Heart right ventricle (tissue), 16 donors: ENCODE results near the gene UBE2D2. TPM values are rescaled to one million over a fixed set of nuclear protein-coding genes. Genes with fewer than 3 reads are reported as not detected.

Experiments
- ATAC-seq, 8 donors: fragments of 200-7000 bp; cut with Tn5 transposase; one replicate each; pipeline ENCODE4 v1.9.1; 2020; ENCODE audit warnings: mild to moderate bottlenecking in 8 of 8, moderate library complexity in 8 of 8, moderate number of reproducible peaks in 1 of 8
- DNase-seq, 2 donors: peaks; one replicate each; pipeline ENCODE4 v3.0.0-alpha.2; 2020
- H3K27ac ChIP-seq, 10 donors: fragments of 200-600 bp; sonication (generic) in 2 of 10; one replicate each; pipeline versions ENCODE4 v1.5.0 to v1.8.0; 2020 to 2022; ENCODE audit warnings: mild to moderate bottlenecking in 3 of 10
- H3K27me3 ChIP-seq, 7 donors: fragments of 200-600 bp; one replicate each; pipeline ENCODE4 v1.8.0; 2021 to 2022; ENCODE audit warnings: mild to moderate bottlenecking in 2 of 7
- H3K36me3 ChIP-seq, 9 donors: fragments of 200-600 bp; sonication (generic) in 1 of 9; one replicate each; pipeline versions ENCODE4 v1.5.0 to v1.8.0; 2020 to 2022; ENCODE audit warnings: mild to moderate bottlenecking in 2 of 9
- H3K4me1 ChIP-seq, 9 donors: fragments of 200-600 bp; sonication (generic) in 1 of 9; one replicate each; pipeline versions ENCODE4 v1.5.0 to v1.8.0; 2020 to 2022; ENCODE audit warnings: mild to moderate bottlenecking in 4 of 9
- H3K4me3 ChIP-seq, 10 donors: fragments of 200-600 bp; sonication (generic) in 2 of 10; one replicate each; pipeline versions ENCODE4 v1.5.0 to v1.8.0; 2020 to 2022; ENCODE audit warnings: mild to moderate bottlenecking in 7 of 10, moderate library complexity in 2 of 10
- H3K9me3 ChIP-seq, 11 donors: fragments of 200-600 bp in 10 of 11; sonication (generic) in 2 of 11; one replicate each; pipeline versions ENCODE4 v1.5.0 to v1.8.0; 2013 to 2022; ENCODE audit warnings: mild to moderate bottlenecking in 2 of 11, control low read depth in 1 of 11, moderate library complexity in 1 of 11
- WGBS, 2 donors: extraction: QIAGEN DNeasy Blood & Tissue Kit; methylation state at CpG; one replicate each; pipeline ENCODE4 v1.1.7; 2013; ENCODE audit warnings: inconsistent platforms in 1 of 2; 5-methylcytosine and 5-hydroxymethylcytosine counted together
- intact Hi-C, 10 donors: fragments of 100-400 bp; cut with DNase I; formaldehyde crosslinking; loops; one replicate each; pipeline versions ENCODE4 v1.11.1 to v1.14.2; 2022
- polyA plus RNA-seq, 2 donors: library from polyadenylated mRNA; stranded (reverse); fragments of 200-250 nt; gene quantifications; one replicate each; pipeline ENCODE4 v1.2.3, GENCODE V29; 2013
- total RNA-seq, 10 donors: library from RNA; stranded (reverse); fragmentation: NEBNext Ultra II Directional in 3 of 10; extraction: Animal tissue kit (Norgen Biotek cat#: 25700) in 3 of 10; gene quantifications; one replicate each; pipeline versions ENCODE4 v1.2.1 to v1.2.4, GENCODE V29; 2021 to 2023
- TF ChIP-seq, protein P1 (sequence below), 9 donors: fragments of 200-600 bp; sonication (generic) in 2 of 9; IDR thresholded peaks; one replicate each; pipeline versions ENCODE4 v1.5.0 to v1.8.0; 2021 to 2022; ENCODE audit warnings: antibody characterized with exemption in 9 of 9, mild to moderate bottlenecking in 5 of 9, moderate library complexity in 1 of 9
- donor health status: Arrhythmogenic right ventricular cardiomyopathy.
- donor health status: ischemic (EF 13 %, LVEDD 7.1; RV severe dilation, severe dysfunction).
- donor health status: healthy with polysubstance abuse.
- donor health status: DM: no; HTN: yes; CAD: no.
- donor health status: DM: no; HTN: no; CAD: no.
- donor health status: ischemic (EF 25% LVEDD 6.9; RV normal size, moderate dysfunction).
- donor health status: ischemic (EF 25% LVEDD 5.7; RV mildly dilated, moderate dysfunction).
- donor health status: healthy.
- donor health status: DM: yes; HTN: yes; CAD: no.
- donor health status: Ischemic cardiomyopathy.
- donor health status: ischemic (EF 35%, LVEDD 5.7; RV mildly dilated, moderate dysfunction).
- donor health status: nonischemic (EF 11% LVEDD 7.7; RV severe dilation, severe dysfunction).
- donor health status: DM: yes; HTN: yes; CAD: no.
- donor health status: PGD.
- donor health status: ischemic (EF 29% LVEDD 5.4; RV normal size, mild dysfunction).
- donor health status: nonischemic (EF 23%, LVEDD 6.1; RV moderate dilation, normal function).

UBE2D2 gene
- total and polyA plus RNA-seq, 12 donors = 59.3 to 162 (median 139) TPM

DNA sequence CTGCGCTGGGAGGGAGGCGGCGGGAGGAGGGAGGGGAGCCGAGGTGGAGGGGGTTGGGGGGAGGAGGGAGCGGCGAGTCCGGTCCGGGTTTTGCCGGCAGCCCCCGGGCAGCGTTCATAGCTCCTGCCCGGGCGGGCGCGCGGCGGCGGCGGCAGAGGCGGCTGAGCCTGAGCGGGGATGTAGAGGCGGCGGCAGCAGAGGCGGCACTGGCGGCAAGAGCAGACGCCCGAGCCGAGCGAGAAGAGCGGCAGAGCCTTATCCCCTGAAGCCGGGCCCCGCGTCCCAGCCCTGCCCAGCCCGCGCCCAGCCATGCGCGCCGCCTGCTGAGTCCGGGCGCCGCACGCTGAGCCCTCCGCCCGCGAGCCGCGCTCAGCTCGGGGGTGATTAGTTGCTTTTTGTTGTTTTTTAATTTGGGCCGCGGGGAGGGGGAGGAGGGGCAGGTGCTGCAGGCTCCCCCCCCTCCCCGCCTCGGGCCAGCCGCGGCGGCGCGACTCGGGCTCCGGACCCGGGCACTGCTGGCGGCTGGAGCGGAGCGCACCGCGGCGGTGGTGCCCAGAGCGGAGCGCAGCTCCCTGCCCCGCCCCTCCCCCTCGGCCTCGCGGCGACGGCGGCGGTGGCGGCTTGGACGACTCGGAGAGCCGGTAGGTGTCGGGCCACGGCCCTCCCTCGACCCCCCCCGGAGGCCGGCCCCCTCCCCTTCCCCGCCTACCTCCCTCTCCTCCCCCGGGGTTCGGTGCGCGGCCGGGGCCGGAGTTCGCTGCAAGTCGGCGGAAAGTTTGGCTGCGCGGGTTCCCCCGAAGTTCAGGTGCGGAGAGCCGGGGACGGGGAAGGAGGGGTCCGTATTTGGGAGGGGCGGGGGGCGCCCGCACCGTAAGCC, 87.3 kb downstream of the UBE2D2 start, which contains the start of gene CXXC5:
Gene CXXC5 (plus strand): TSS at position 145 of the 877 bp plus-strand sequence. CDS start 32,175 bp downstream, outside the sequence.
- ATAC-seq (peak; percentile 43 to 84 (median 66)), DNase-seq (peak; percentile 87 to 89)
- TF ChIP-seq, protein P1, sequence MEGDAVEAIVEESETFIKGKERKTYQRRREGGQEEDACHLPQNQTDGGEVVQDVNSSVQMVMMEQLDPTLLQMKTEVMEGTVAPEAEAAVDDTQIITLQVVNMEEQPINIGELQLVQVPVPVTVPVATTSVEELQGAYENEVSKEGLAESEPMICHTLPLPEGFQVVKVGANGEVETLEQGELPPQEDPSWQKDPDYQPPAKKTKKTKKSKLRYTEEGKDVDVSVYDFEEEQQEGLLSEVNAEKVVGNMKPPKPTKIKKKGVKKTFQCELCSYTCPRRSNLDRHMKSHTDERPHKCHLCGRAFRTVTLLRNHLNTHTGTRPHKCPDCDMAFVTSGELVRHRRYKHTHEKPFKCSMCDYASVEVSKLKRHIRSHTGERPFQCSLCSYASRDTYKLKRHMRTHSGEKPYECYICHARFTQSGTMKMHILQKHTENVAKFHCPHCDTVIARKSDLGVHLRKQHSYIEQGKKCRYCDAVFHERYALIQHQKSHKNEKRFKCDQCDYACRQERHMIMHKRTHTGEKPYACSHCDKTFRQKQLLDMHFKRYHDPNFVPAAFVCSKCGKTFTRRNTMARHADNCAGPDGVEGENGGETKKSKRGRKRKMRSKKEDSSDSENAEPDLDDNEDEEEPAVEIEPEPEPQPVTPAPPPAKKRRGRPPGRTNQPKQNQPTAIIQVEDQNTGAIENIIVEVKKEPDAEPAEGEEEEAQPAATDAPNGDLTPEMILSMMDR (IDR thresholded peaks at IDR 0.05) = peak in 1 of 9 donors; percentile 15
- 0% methylated on average over 78 to 106 of the region's 106 CpGs for WGBS, 2 donors
- Histone ChIP-seq H3K4me1 (peaks cover 11 to 61% (median 53%) of the 10 kb centered on the region in 9 donors), H3K27me3 (peaks cover 0 to 61% (median 0%) of the 10 kb centered on the region in 7 donors), H3K4me3 (peak within 1 kb of the TSS; percentile 62 to 100 (median 96)), H3K36me3 (no peaks in the 10 kb centered on the region), H3K27ac (peak within 1 kb of the TSS; percentile 66 to 97 (median 92)), H3K9me3 (no peaks in the 10 kb centered on the region)
- intact Hi-C loops = loop anchor here in 2 of 10 donors (1.0 kb wide), 2 partner anchors 10 to 11 kb away; no protein-coding TSS in a partner anchor

DNA sequence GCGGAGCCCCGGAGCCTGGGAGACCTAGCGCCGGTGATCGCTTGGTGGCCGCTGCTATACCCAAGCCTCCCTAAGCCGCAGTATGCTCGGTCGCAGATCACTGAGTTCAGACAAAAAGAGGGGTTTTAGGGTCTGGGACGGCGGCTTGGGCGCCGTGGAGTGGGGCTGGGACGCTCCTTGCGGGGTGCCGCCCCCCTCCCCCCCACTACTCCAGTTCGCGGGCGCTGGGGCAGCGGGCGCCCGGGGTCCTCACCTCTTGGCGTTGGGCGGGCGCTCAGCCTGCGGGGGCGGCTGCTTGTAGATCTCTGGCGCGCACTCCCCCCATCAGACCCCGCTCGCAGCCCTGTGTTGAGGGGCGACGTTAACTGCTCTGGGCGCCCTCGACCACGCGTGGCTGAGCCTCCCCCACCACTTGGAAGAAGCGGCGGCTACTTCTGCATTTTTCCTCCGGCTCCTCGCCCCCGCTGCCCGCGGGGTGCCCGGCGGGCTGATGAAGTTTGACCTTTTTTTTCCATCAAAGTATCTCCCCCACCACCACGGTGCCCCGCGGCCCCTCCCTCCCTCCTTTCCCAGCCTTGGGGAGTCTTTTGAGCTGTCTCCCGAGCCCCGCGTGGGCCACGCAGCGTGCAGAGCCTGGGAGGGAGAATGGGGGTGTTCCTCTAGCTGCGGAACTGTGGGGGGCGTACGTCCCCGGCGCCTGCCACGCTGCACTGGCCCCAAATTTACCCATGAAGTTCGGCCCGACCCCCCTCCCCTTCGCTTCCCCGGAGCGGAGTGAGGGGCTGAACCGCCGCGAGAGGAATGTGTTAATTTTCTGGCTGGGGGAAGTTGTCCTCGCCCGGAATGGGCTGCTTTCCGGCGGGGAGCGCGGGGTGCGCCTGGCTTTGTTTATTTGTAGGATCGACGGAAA, 88.2 kb downstream of the UBE2D2 start:
- Histone ChIP-seq H3K9me3 (no peaks in the 10 kb centered on the region), H3K27me3 (peaks cover 0 to 61% (median 0%) of the 10 kb centered on the region in 7 donors), H3K4me3 (peak overlapping the region; percentile 62 to 100 (median 96)), H3K27ac (peak overlapping the region; percentile 66 to 97 (median 92)), H3K4me1 (peaks cover 20 to 67% (median 58%) of the 10 kb centered on the region in 9 donors), H3K36me3 (no peaks in the 10 kb centered on the region)
- peak in 6 of 8 donors; percentile 1 to 16 (median 9) for ATAC-seq
- intact Hi-C loops = no loop called here
- no peak for DNase-seq
- TF ChIP-seq, protein P1 (IDR thresholded peaks at IDR 0.05) = peak in 3 of 9 donors; percentile 17 to 31 (median 20)
- WGBS, 2 donors = 0 to 1% methylated on average over 68 to 76 of the region's 77 CpGs

DNA sequence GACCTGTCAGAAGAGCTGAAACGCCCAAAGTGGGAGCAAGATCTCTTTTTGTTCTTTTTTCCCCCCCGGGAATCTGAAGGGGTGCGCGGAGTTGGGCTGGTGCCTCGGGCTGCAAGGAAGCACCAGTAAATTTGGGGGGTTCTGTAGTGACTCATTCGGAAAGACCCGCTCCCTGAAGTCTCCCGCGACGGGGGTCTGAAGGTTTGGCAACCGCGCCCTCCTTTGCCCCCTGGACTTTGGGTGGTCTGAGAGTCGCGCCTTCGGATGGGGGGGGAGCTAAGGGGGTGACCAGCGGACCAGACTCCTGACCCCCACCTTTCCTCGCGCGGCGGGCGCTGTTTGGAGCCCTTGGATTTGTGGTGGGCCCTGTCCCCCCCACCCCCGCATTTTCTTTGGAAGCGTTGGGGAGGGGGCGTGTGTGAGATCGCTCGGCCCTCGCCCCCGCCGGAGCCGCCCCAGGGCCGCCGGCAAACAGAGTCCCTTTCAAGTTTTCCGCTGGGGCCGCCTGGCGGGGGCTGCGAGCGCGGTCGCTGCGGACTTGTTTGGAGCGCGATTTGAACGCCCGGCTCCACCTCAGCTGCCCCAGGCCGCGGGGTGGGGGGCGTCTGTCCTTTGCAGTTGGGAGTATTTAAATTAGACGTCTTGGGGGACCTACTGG, 89.0 kb downstream of the UBE2D2 start:
- ATAC-seq = peak in 4 of 8 donors; percentile 14 to 32 (median 22)
- intact Hi-C loops = loop anchor here in 6 of 10 donors (2.0 to 5.0 kb wide), 3 partner anchors 13 to 42 kb away; no protein-coding TSS in a partner anchor
- peak overlapping the region; percentile 62 to 100 (median 96) for H3K4me3 ChIP-seq
- no peaks in the 10 kb centered on the region for H3K9me3 ChIP-seq
- H3K4me1 ChIP-seq = peaks cover 28 to 76% (median 66%) of the 10 kb centered on the region in 9 donors
- TF ChIP-seq, protein P1 (IDR thresholded peaks at IDR 0.05) = peak in 8 of 9 donors; percentile 15 to 63 (median 46)
- H3K27me3 ChIP-seq = peaks cover 0 to 61% (median 0%) of the 10 kb centered on the region in 7 donors
- DNase-seq = peak; percentile 53 to 61
- H3K36me3 ChIP-seq = no peaks in the 10 kb centered on the region
- 0 to 1% methylated on average over 45 to 48 of the region's 48 CpGs for WGBS, 2 donors
- peak overlapping the region; percentile 66 to 97 (median 92) for H3K27ac ChIP-seq
